ENCODE measurements around the gene MGRN1. TPM values are rescaled to one million over a fixed set of nuclear protein-coding genes. Genes with fewer than 3 reads are reported as not detected.

MGRN1 gene
- total RNA-seq, 4 donors from 2014 or later, result 26.4 to 51.8 (median 31.4) TPM

- no peak for ATAC-seq (ENCODE audit: low FRiP score)
Measured at GRCh38 chr16:4674926-4675530, 50.4 kb downstream of the MGRN1 start.

GRCh38 chr16:4675864-4676786 is 51.5 kb downstream of the MGRN1 start:
- DNase-seq (ENCODE audit: low spot score) (no peak), ATAC-seq (ENCODE audit: low FRiP score) (no peak)
- no peak for TF ChIP-seq CTCF (IDR thresholded peaks at IDR 0.05)

More at GRCh38 chr16:4674926-4675530, 50.4 kb downstream of the MGRN1 start:
- DNase-seq (ENCODE audit: low spot score), result no peak
- TF ChIP-seq CTCF (IDR thresholded peaks at IDR 0.05), result no peak

GRCh38 chr16:4676831-4677230 is 52.2 kb downstream of the MGRN1 start:
- no peak for TF ChIP-seq CTCF (IDR thresholded peaks at IDR 0.05)
- ATAC-seq (ENCODE audit: low FRiP score), result no peak
- no peak for DNase-seq (ENCODE audit: low spot score)

- no peak for TF ChIP-seq CTCF (IDR thresholded peaks at IDR 0.05)
- no peak for ATAC-seq (ENCODE audit: low FRiP score)
Measured at GRCh38 chr16:4677390-4677789, 52.8 kb downstream of the MGRN1 start.

GRCh38 chr16:4677994-4678393 is 53.4 kb downstream of the MGRN1 start:
- no peak for ATAC-seq (ENCODE audit: low FRiP score)
- no peak for DNase-seq (ENCODE audit: low spot score)
- TF ChIP-seq CTCF (IDR thresholded peaks at IDR 0.05), result no peak

More at GRCh38 chr16:4677390-4677789, 52.8 kb downstream of the MGRN1 start:
- DNase-seq (ENCODE audit: low spot score), result no peak

- no peak for ATAC-seq (ENCODE audit: low FRiP score)
- no peak for TF ChIP-seq CTCF (IDR thresholded peaks at IDR 0.05)
- no peak for DNase-seq (ENCODE audit: low spot score)
Measured at GRCh38 chr16:4678596-4678995, 54.0 kb downstream of the MGRN1 start.
